GM13977 (cell line): Measurements from ENCODE around the gene SLC9A9.
"Not testable (repeated sequence)": the region's sequence is repeated elsewhere in the genome, so short reads cannot be mapped to it uniquely, and the experiment has no call there.

Experiments used
- DNase-seq: peaks from one replicate; pipeline ENCODE4 v3.0.0; 2012; ENCODE audit warnings: low spot score
- in situ Hi-C: fragments of 300-500 bp; cut with MboI; formaldehyde crosslinking; loops from one replicate; pipeline ENCODE4 v1.12.0; 2022; ENCODE audit warnings: low sequenced_read_pairs, low pct_unique_long_range_greater_than_20kb, mixed read lengths, inconsistent platforms; ENCODE audit not compliant: unreplicated experiment
- TF ChIP-seq, protein P1 (sequence below): IDR thresholded peaks from 2 replicates; pipeline ENCODE4 v1.5.1; 2012; ENCODE audit warnings: mild to moderate bottlenecking, control low read depth; ENCODE audit not compliant: insufficient read depth; ENCODE audit errors: extremely low read depth, missing control alignments

Gene SLC9A9

DNA sequence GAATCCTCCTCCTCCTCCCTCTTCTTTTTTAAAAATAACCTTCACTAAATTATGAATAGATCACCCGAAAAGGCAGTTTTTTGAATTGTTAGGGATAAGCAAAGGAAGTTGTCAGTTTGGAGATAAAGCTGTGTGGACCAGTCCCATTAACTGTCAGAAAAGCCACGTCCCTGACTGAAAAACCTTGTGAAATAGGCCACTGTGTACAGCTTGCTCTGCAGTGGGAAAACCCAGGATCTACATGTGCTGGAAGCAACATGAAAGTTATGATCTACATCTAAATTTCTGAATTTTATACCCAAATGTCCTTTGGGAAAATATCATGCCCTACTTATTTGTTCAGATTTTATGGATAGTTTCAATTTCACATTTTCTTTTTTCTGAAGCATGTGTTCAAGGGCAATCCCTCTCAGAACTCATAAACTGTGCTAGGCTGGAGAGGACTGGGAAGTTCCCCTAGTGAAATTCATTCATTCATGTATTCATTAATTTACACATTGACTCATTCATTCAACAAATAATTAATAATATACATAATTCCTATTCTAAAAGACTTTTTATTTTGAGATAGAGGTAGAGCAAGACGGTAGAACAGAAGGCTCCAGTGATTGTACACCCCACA is 149.5 kb downstream of the SLC9A9 start:
- TF ChIP-seq, protein P1, sequence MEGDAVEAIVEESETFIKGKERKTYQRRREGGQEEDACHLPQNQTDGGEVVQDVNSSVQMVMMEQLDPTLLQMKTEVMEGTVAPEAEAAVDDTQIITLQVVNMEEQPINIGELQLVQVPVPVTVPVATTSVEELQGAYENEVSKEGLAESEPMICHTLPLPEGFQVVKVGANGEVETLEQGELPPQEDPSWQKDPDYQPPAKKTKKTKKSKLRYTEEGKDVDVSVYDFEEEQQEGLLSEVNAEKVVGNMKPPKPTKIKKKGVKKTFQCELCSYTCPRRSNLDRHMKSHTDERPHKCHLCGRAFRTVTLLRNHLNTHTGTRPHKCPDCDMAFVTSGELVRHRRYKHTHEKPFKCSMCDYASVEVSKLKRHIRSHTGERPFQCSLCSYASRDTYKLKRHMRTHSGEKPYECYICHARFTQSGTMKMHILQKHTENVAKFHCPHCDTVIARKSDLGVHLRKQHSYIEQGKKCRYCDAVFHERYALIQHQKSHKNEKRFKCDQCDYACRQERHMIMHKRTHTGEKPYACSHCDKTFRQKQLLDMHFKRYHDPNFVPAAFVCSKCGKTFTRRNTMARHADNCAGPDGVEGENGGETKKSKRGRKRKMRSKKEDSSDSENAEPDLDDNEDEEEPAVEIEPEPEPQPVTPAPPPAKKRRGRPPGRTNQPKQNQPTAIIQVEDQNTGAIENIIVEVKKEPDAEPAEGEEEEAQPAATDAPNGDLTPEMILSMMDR: no peak
- DNase-seq: no peak
- in situ Hi-C loops: no loop called here

- TF ChIP-seq, protein P1: no peak
- no peak for DNase-seq
- in situ Hi-C loops: no loop called here
Measured at GRCh38 chr3:143697975-143698374, 150.3 kb downstream of the SLC9A9 start.

GRCh38 chr3:143695333-143695732 is 152.9 kb downstream of the SLC9A9 start:
- DNase-seq, in situ Hi-C loops: not testable (repeated sequence)

DNA sequence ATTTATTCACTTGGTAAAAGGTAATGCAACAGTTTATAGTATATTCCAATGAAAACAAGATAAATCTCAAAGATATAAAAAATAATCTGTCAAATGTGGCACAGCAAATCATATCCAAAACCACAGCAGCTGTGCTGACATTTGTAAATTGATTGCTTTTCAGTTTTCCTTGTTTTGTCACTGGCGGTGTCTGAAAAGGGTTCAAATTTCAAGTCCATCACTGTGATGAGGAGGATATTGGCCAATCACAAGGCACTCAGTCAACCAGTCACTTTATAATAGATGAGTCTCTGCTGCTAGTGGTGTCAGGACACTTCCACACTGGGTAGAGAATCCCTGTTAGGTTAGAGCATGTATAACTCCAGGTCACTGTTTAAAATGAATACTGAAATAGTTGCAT is 154.8 kb downstream of the SLC9A9 start:
- in situ Hi-C loops: no loop called here
- TF ChIP-seq, protein P1: no peak
- DNase-seq: no peak

GRCh38 chr3:143686638-143687197 is 161.6 kb downstream of the SLC9A9 start:
- in situ Hi-C loops: no loop called here
- TF ChIP-seq, protein P1: no peak
- no peak for DNase-seq

GRCh38 chr3:143685491-143685890 is 162.8 kb downstream of the SLC9A9 start:
- TF ChIP-seq, protein P1: no peak
- DNase-seq: no peak
- in situ Hi-C loops: no loop called here

DNA sequence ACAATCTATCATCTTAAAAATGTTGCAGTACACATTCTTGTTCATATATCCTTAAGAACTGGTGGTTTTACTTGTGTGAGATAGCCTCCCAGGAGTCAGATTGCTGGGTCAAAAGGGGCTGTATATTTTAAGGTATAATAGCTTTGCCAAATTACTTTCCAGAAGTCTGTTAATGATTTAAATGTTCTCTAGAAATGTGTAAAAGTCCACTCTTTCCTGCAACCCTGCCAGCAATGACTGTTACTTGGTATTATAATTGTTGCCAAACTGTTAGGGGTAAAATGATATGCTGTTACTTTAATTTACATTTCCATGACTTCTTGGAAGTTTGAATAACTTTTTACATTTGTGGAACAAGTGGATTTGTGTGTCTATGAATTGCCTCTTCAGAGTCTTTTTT is 170.8 kb downstream of the SLC9A9 start:
- no peak for DNase-seq
- TF ChIP-seq, protein P1: no peak
- in situ Hi-C loops: no loop called here
